Ishikawa (cell line): ENCODE measurements around the gene CACNB2.

Source experiments
- CEBPB ChIP-seq: IDR thresholded peaks from 2 replicates; pipeline ENCODE4 v1.6.1; 2012
- EP300 ChIP-seq: IDR thresholded peaks from 2 replicates; pipeline ENCODE4 v1.6.1; 2012; ENCODE audit warnings: borderline replicate concordance
- FOXM1 ChIP-seq: IDR thresholded peaks from 2 replicates; pipeline ENCODE4 v1.6.1; 2012; ENCODE audit warnings: low read depth, borderline replicate concordance
- NFIC ChIP-seq: IDR thresholded peaks from 2 replicates; pipeline ENCODE4 v1.6.1; 2012
- REST ChIP-seq: IDR thresholded peaks from 2 replicates; pipeline ENCODE4 v1.6.1; 2012; ENCODE audit warnings: low read depth, mild to moderate bottlenecking
- TAF1 ChIP-seq: IDR thresholded peaks from 2 replicates; pipeline ENCODE4 v1.6.1; 2012; ENCODE audit warnings: low read depth, mild to moderate bottlenecking
- TCF12 ChIP-seq: IDR thresholded peaks from 2 replicates; pipeline ENCODE4 v1.6.1; 2012; ENCODE audit warnings: low read depth
- USF1 ChIP-seq: IDR thresholded peaks from 2 replicates; pipeline ENCODE4 v1.6.1; 2012
- YY1 ChIP-seq: IDR thresholded peaks from 2 replicates; pipeline ENCODE4 v1.6.1; 2012; ENCODE audit warnings: low read depth
- ZBTB7A ChIP-seq: IDR thresholded peaks from 2 replicates; pipeline ENCODE4 v1.6.1; 2012; ENCODE audit warnings: low read depth

- TF ChIP-seq REST (no peak), YY1 (no peak), NFIC (no peak), USF1 (no peak), CEBPB (no peak), TAF1 (no peak), EP300 (no peak), TCF12 (no peak), ZBTB7A (no peak), FOXM1 (no peak)
Observed at GRCh38 chr10:18345308-18345707, 205.1 kb downstream of the CACNB2 start.
